NAMALWA (cell line): ENCODE results near the gene ARFGEF2.
A peak's percentile ranks its signal among the peaks of the same experiment; 100 is the strongest.

ENCODE experiments used
- DNase-seq: peaks from one replicate; pipeline ENCODE4 v3.0.0-alpha.2; 2015; ENCODE audit warnings: low spot score

ARFGEF2 gene

GRCh38 chr20:48898896-48899530 lies 22.5 kb upstream of the ARFGEF2 start:
- DNase-seq, result no peak

GRCh38 chr20:48899881-48900280 lies 21.6 kb upstream of the ARFGEF2 start:
- no peak for DNase-seq

DNA sequence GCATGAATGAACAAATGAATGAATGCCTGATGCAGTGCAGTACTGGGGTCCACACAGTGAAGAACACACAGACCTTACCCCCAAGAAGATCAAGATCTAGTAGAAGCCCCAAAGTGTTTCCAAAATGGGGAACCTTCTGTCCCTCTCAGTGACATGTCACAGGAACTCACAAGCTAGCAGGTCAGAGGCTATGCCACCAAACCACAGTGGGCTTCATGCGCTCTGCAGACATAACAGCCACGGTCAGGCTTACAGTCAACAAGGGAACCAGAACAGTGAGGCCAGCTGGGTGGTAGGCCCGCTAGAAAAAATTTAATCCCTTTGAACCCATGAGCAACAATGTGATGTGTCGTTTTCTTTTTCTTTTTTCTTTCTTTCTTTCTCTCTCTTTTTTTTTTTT lies 20.2 kb upstream of the ARFGEF2 start:
- no peak for DNase-seq

GRCh38 chr20:48903705-48904104 lies 17.8 kb upstream of the ARFGEF2 start:
- DNase-seq, result no peak

DNA sequence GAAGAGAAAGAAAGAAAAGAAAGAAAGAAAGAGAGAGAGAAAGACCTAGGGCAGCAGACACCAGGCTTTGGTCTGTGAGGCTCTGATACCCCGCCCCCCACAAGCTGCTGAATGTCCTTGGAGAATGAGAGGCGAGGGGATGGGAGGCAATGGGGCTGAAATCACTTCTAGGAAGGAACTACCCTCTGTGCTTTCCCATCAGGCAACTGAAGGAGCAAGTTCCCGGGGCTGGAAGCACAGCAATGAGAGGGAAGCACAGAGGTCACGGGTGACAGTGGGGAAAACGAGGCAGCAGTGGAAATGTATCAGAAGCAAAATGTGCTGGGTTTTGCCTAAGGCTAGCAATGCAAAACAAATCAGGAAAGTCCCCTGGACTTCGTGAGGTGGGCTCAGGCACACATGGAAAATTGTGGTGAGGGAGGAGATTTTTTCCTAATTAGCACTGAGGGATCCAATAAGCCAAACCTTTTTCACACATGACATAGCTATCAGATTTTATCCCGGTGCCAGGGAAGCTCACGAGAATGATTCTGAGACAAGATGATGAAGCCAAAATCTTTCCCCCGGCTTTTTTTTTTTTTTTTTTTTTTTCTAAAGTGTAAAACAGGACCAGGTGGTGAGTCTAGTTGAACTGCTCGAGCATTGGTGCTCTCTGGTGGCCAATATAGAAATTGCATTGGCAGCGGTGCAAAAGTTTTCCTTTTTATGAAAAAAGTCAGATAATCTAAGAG lies 16.8 kb upstream of the ARFGEF2 start:
- peak; percentile 87 for DNase-seq

- no peak for DNase-seq
Observed at GRCh38 chr20:48905297-48905647, 16.2 kb upstream of the ARFGEF2 start.

DNA sequence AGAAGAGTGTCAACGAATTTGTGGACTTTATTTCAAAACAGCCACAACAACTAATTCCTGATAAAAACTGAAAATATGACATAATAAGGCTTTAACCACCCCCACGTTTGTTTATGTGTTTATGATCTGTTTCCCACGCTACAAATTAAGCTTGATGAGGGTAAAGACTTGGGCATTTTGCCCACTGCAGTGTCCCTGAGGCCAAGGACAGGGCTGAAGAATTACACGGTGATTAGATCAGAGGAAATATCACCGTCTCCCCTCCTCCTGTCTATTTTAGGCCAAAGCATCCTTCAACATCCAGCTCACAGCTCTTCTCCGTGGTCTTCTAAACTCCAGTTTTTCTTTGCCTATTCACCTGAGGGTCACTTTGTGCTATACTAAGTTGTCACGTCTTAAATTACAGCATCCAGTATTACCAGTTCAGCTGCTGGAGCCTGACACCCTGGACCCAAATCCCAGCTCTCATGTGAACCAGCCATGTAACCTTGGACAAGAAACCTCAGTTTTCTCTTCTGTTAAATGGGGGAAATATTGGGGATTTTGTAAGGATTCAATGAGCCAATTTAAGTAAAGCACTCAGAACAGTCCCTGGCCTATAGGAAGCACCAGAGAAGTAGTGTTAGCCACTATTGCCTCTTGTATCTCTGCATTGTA lies 15.2 kb upstream of the ARFGEF2 start:
- no peak for DNase-seq

GRCh38 chr20:48908656-48909319 lies 12.7 kb upstream of the ARFGEF2 start:
- no peak for DNase-seq

- DNase-seq, result no peak
Observed at GRCh38 chr20:48909910-48910309, 11.6 kb upstream of the ARFGEF2 start.

DNA sequence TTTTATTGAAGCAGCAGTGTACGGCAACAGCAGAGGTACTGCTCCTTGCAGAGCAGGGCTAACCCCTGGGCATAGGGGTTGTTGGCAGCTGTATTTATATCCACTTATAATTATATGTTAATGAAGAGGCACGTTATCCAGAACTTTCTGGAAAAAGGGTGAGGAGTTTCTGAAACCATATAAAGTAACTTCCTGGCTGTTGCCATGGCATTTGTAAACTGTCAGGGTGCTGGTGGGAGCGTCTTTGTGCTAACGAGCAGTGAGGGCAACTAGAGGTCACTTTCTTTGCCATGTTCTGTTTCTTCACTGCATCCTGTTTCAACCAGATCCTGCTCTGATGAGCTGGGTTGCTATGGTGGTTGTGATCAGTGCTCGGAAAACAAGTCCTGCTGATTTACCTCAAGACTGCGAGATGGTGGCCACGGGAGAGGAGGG lies 11.1 kb upstream of the ARFGEF2 start:
- DNase-seq, result no peak

GRCh38 chr20:48912065-48912464 lies 9.4 kb upstream of the ARFGEF2 start:
- DNase-seq, result peak; percentile 82

- no peak for DNase-seq
Observed at GRCh38 chr20:48916699-48917098, 4.8 kb upstream of the ARFGEF2 start.

- DNase-seq, result no peak
Observed at GRCh38 chr20:48919336-48919881, 2.1 kb upstream of the ARFGEF2 start.

GRCh38 chr20:48919882-48920526 lies 1.5 kb upstream of the ARFGEF2 start:
- peak; percentile 66 for DNase-seq

DNA sequence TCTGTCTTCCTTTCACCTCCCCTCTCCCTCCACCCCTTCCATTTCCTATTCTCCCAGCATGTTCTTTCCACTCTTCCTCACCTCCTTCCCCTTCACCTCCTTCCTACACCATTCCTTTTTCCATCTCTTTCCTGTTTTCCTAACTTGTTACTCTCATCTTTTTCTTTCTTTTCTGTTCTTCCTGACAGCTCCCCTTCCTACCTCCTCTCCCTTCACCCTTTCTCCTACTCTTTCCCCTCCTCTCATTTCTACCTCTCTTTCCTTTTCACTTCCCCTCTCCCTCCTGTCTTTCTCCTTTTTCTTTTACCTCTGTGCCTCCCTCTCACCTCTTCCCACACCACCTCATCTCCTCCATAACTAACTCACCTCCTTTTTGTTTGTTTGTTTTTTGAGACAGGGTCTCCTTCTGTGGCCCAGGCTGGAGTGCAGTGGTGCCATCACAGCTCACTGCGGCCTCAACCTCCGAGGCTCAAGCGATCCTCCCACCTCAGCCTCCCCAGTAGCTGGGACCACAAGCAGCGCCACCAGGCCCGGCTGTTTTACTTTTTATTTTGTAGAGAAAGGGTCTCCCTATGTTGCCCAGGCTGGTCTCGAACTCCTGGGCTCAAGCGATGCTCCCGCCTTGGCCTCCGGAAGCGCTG lies 864 bp upstream of the ARFGEF2 start:
- no peak for DNase-seq

DNA sequence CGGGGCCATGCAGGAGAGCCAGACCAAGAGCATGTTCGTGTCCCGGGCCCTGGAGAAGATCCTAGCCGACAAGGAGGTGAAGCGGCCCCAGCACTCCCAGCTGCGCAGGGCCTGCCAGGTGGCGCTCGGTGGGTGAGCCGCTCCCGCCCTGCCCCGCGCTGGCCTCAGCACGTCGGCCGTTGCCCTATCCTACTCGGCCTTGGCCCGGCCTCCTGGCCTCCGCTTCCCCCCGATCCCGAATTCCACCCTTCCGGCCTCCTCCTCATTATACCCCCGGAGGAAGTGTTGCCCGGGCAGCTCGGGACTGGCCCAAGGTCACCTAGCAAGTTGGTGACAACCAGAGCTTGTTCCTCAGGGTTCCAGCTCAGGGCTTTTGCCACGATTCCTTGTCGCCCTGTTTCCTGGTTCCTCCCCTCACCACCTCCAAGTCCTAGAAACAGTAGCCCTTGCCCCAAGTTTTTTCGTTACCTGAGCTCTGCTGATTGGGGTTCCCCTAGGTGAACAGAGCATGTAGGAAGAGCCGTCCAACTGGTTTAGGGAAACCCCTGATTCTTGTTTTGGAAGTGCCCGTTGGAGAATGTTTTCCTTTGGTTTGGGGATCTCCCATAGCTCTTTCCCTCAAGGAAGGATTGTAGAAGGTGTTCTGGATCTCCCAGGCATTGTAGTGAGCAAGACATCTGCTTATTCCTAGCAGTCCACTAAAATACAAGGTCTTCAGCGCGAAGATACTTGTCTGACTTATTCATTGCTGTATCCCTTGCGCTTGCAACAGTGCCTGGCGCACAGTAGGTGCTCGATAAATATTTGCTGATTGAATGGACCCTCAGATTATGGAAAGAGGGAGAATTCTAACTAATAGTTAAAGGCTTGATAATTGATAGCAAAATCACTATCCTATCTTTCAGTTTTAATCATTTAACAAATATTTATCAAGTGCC lies 641 bp downstream of the ARFGEF2 start:
- peak; percentile 52 for DNase-seq

GRCh38 chr20:48923149-48923718 lies 1.7 kb downstream of the ARFGEF2 start:
- DNase-seq, result no peak

DNA sequence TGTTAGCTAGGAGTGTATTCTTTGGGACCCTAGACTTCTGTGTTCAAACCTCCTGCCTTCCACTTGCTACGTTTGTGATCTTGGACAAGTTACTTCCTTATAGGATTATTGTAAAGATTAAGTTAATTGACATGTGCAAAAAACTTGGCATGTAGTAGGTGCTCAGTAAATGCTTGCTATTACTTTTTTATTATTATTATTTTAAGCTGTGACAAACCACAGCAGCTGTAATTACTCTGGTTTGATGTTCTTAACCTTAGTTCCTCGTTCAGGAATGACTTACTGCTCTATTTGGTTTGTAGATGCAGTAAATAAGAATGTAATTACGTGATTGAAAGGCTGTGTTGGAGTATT lies 3.2 kb downstream of the ARFGEF2 start:
- DNase-seq, result no peak

GRCh38 chr20:48926267-48926666 lies 4.8 kb downstream of the ARFGEF2 start:
- no peak for DNase-seq

GRCh38 chr20:48926821-48927220 lies 5.3 kb downstream of the ARFGEF2 start:
- DNase-seq, result no peak
